ENCODE measurements around the gene INPP5E. TPM values are rescaled to one million over a fixed set of nuclear protein-coding genes. Genes with fewer than 3 reads are reported as not detected.

Gene INPP5E
- total and polyA plus RNA-seq, 5 donors from 2014 or later: 1.9 to 30.3 (median 2.4) TPM

GRCh38 chr9:136434580-136435169 is 5.0 kb downstream of the INPP5E start:
- Histone ChIP-seq H3K9me3 (ENCODE audit: control insufficient read depth in 2 of 2, low read length in 2 of 2) (no peaks in the 10 kb centered on the region), H3K36me3 (ENCODE audit: control insufficient read depth, insufficient read depth, low read length) (peaks cover 10% of the 10 kb centered on the region), H3K4me3 (ENCODE audit: low read depth, low read length) (no peak overlapping the region), H3K27ac (ENCODE audit: insufficient read depth, low read length, poor library complexity, severe bottlenecking) (no peak overlapping the region), H3K27me3 (ENCODE audit: control insufficient read depth, insufficient read depth, low read length) (no peaks in the 10 kb centered on the region), H3K4me1 (ENCODE audit: control insufficient read depth, insufficient read depth, low read length, poor library complexity, severe bottlenecking) (peaks cover 28% of the 10 kb centered on the region)
- Mint-ChIP-seq H3K4me1 (peaks cover 0 to 27% (median 19%) of the 10 kb centered on the region in 4 donors), H3K4me3 (no peak overlapping the region), H3K27me3 (no peaks in the 10 kb centered on the region), H3K27ac (no peak overlapping the region), H3K36me3 (peaks cover 5% of the 10 kb centered on the region), H3K9me3 (no peaks in the 10 kb centered on the region)
- DNase-seq (no peak), ATAC-seq (ENCODE audit: low read depth in 2 of 2) (no peak)

DNA sequence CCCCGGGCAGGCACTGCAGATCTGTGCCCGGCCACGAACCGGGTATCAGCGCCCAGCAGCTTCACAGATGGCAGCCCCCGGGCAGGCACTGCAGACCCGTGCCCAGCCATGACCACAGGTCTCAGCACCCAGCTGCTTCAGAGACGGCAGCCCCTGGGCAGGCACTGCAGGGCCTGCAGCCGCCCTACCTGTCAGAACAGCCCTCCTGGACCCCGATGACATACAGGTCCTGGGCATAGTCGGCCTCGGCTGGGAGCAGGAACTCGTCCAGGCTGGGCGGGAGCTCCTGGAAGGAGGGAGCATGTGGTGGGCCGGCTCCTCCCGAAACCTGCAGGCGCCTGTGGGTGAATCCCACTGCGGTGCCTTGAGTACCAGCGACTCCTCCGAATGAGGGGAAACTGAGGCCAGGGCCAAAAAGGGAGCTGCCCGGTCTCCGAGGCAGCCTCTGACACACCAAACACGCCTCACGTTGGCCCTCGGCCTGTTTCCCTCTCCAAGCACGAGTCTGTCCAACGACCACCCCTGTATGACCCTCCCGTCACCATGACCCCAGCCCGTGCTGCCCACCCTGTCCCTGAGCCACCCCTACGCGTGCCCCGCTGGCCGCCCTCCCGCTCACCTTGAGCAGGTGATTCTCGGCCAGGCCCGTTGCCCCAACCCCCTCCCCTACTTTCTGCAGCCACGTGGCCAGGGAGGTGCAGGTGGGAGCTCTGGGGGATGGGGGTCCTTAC is 5.6 kb downstream of the INPP5E start:
- H3K27me3 ChIP-seq (ENCODE audit: control insufficient read depth, insufficient read depth, low read length): no peaks in the 10 kb centered on the region
- peaks cover 28% of the 10 kb centered on the region for H3K4me1 ChIP-seq (ENCODE audit: control insufficient read depth, insufficient read depth, low read length, poor library complexity, severe bottlenecking)
- H3K4me3 ChIP-seq (ENCODE audit: low read depth, low read length): no peak overlapping the region
- Mint-ChIP-seq H3K4me3 (no peak overlapping the region), H3K9me3 (no peaks in the 10 kb centered on the region), H3K36me3 (peaks cover 5% of the 10 kb centered on the region), H3K4me1 (peaks cover 0 to 27% (median 19%) of the 10 kb centered on the region in 4 donors), H3K27me3 (no peaks in the 10 kb centered on the region), H3K27ac (no peak overlapping the region)
- H3K36me3 ChIP-seq (ENCODE audit: control insufficient read depth, insufficient read depth, low read length): peaks cover 13% of the 10 kb centered on the region
- no peak for DNase-seq
- ATAC-seq (ENCODE audit: low read depth in 2 of 2): no peak
- no peak overlapping the region for H3K27ac ChIP-seq (ENCODE audit: insufficient read depth, low read length, poor library complexity, severe bottlenecking)
- H3K9me3 ChIP-seq (ENCODE audit: control insufficient read depth in 2 of 2, low read length in 2 of 2): no peaks in the 10 kb centered on the region

DNA sequence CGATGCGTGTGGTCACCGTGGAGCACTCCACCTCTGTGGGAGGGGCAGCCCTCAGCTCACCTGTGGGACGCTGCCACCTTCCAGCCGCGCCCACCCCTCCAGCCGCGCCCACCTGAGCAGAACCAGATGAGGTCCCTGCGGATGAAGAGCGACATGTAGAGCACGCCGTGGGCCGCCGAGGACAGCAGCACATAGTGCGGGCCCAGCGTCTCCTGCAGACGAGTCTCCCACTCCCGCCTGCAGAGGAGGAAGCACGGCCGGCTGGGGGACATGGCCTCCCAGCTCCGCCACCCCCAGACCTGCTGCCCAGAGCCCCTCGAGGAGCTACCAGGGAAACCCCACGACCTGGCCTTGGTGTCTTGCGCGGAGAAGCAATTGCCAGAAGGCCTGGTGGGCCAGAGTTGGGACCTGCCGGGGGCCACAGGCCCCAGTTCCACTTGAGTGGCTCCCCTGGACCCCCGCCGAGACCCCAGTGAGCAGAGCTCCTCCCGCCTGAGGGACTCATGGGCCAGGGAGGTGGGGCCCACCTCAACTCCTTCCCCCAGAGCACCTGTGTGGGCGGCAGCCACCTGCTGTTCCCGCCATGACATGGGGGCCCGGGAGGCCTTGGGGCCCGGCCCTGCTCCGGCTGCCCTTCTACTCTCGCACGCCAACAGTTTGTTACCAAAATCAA is 6.5 kb downstream of the INPP5E start:
- no peak overlapping the region for H3K27ac Mint-ChIP-seq
- H3K27me3 Mint-ChIP-seq: no peaks in the 10 kb centered on the region
- H3K4me3 ChIP-seq (ENCODE audit: low read depth, low read length): no peak overlapping the region
- no peaks in the 10 kb centered on the region for H3K27me3 ChIP-seq (ENCODE audit: control insufficient read depth, insufficient read depth, low read length)
- H3K9me3 Mint-ChIP-seq: no peaks in the 10 kb centered on the region
- peaks cover 0 to 24% (median 18%) of the 10 kb centered on the region in 4 donors for H3K4me1 Mint-ChIP-seq
- peaks cover 5% of the 10 kb centered on the region for H3K36me3 Mint-ChIP-seq
- no peak overlapping the region for H3K27ac ChIP-seq (ENCODE audit: insufficient read depth, low read length, poor library complexity, severe bottlenecking)
- H3K4me1 ChIP-seq (ENCODE audit: control insufficient read depth, insufficient read depth, low read length, poor library complexity, severe bottlenecking): peaks cover 21% of the 10 kb centered on the region
- no peak for ATAC-seq (ENCODE audit: low read depth in 2 of 2)
- H3K36me3 ChIP-seq (ENCODE audit: control insufficient read depth, insufficient read depth, low read length): peaks cover 13% of the 10 kb centered on the region
- no peak overlapping the region for H3K4me3 Mint-ChIP-seq
- no peak for DNase-seq
- H3K9me3 ChIP-seq (ENCODE audit: control insufficient read depth in 2 of 2, low read length in 2 of 2): no peaks in the 10 kb centered on the region

- no peaks in the 10 kb centered on the region for H3K9me3 ChIP-seq (ENCODE audit: control insufficient read depth in 2 of 2, low read length in 2 of 2)
- Mint-ChIP-seq H3K4me1 (peaks cover 0 to 20% (median 16%) of the 10 kb centered on the region in 4 donors), H3K36me3 (peaks cover 5% of the 10 kb centered on the region), H3K9me3 (no peaks in the 10 kb centered on the region), H3K27me3 (no peaks in the 10 kb centered on the region), H3K27ac (no peak overlapping the region), H3K4me3 (no peak overlapping the region)
- H3K36me3 ChIP-seq (ENCODE audit: control insufficient read depth, insufficient read depth, low read length): peaks cover 13% of the 10 kb centered on the region
- ATAC-seq (ENCODE audit: low read depth in 2 of 2) (no peak), DNase-seq (no peak)
- no peak overlapping the region for H3K27ac ChIP-seq (ENCODE audit: insufficient read depth, low read length, poor library complexity, severe bottlenecking)
- H3K4me3 ChIP-seq (ENCODE audit: low read depth, low read length): no peak overlapping the region
- H3K27me3 ChIP-seq (ENCODE audit: control insufficient read depth, insufficient read depth, low read length): no peaks in the 10 kb centered on the region
- peaks cover 15% of the 10 kb centered on the region for H3K4me1 ChIP-seq (ENCODE audit: control insufficient read depth, insufficient read depth, low read length, poor library complexity, severe bottlenecking)
These were observed 7.1 kb downstream of the INPP5E start for GRCh38 chr9:136432591-136432990.

DNA sequence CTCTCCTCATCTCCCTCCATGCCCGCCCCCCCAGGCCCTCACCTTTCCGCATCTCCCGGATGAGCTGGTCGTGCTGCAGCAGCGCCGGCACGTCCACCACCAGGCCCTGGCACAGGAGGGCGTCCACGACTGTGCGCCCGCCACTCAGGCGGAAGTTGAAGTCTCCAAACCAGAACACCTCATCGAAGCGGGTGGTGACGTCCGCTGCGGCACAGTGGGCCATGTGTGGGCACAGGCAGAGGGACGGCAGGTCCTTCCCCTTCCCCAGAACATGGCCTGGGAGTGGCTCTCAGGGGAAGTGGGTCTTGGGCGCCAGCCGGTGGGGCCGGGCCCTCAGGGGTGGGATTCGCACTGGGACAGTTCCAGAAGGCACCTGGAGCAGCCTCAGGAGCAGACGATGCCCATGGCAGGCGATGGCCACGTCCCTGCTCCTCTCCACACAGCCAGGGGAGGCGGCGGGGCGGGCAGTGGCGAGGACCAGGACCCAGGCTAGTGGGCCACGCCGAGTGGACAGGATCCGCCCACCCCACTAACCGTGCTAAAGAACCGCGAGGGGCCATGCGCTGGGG is 7.8 kb downstream of the INPP5E start:
- DNase-seq: no peak

DNA sequence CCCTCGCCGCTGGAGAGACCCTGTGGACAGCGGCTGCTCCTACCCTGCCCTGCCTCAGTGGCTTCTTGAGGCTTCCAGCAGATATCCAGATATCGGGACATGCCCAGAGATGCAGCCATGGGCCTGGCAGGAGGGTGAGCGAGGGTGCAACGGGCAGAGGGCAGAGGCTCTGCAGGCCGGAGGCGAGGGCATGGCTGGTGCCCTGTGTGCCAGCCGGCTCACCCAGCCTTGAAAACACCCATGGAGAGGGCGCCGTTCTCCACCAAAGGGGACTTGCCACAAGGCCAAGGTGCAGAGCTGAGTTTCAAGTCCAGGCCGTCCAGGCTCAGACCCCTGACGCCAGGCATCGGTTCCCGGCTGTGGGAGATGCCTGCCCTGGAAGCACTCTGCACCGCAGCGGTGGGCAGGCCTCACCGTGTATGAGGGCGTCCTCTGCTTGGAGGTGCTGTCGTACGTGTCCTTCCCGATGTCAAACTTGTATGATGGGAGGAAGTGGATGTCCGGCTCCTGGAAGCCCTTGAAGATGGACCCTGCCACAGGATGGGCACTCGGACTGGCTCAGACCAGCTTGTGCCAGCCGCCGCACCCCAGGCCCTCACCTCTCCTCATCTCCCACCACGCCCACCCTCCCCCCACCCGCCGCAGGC is 8.9 kb downstream of the INPP5E start:
- peaks cover 13% of the 10 kb centered on the region for H3K36me3 ChIP-seq (ENCODE audit: control insufficient read depth, insufficient read depth, low read length)
- no peak overlapping the region for H3K4me3 ChIP-seq (ENCODE audit: low read depth, low read length)
- H3K4me3 Mint-ChIP-seq: no peak overlapping the region
- no peak for ATAC-seq (ENCODE audit: low read depth in 2 of 2)
- no peaks in the 10 kb centered on the region for H3K4me1 ChIP-seq (ENCODE audit: control insufficient read depth, insufficient read depth, low read length, poor library complexity, severe bottlenecking)
- no peak overlapping the region for H3K27ac ChIP-seq (ENCODE audit: insufficient read depth, low read length, poor library complexity, severe bottlenecking)
- H3K27me3 ChIP-seq (ENCODE audit: control insufficient read depth, insufficient read depth, low read length): no peaks in the 10 kb centered on the region
- no peaks in the 10 kb centered on the region for H3K9me3 ChIP-seq (ENCODE audit: control insufficient read depth in 2 of 2, low read length in 2 of 2)
- H3K36me3 Mint-ChIP-seq: peaks cover 3% of the 10 kb centered on the region
- no peaks in the 10 kb centered on the region for H3K9me3 Mint-ChIP-seq
- H3K27me3 Mint-ChIP-seq: no peaks in the 10 kb centered on the region
- no peak for DNase-seq
- H3K4me1 Mint-ChIP-seq: peaks cover 0 to 3% (median 2%) of the 10 kb centered on the region in 4 donors
- H3K27ac Mint-ChIP-seq: no peak overlapping the region

More for the DNA sequence above, 7.8 kb downstream of the INPP5E start:
- peaks cover 0 to 12% (median 10%) of the 10 kb centered on the region in 4 donors for H3K4me1 Mint-ChIP-seq
- Histone ChIP-seq H3K9me3 (ENCODE audit: control insufficient read depth in 2 of 2, low read length in 2 of 2) (no peaks in the 10 kb centered on the region), H3K27ac (ENCODE audit: insufficient read depth, low read length, poor library complexity, severe bottlenecking) (no peak overlapping the region), H3K36me3 (ENCODE audit: control insufficient read depth, insufficient read depth, low read length) (peaks cover 13% of the 10 kb centered on the region), H3K27me3 (ENCODE audit: control insufficient read depth, insufficient read depth, low read length) (no peaks in the 10 kb centered on the region), H3K4me1 (ENCODE audit: control insufficient read depth, insufficient read depth, low read length, poor library complexity, severe bottlenecking) (peaks cover 8% of the 10 kb centered on the region), H3K4me3 (ENCODE audit: low read depth, low read length) (no peak overlapping the region)
- H3K27ac Mint-ChIP-seq: no peak overlapping the region
- H3K4me3 Mint-ChIP-seq: no peak overlapping the region
- ATAC-seq (ENCODE audit: low read depth in 2 of 2): no peak
- H3K27me3 Mint-ChIP-seq: no peaks in the 10 kb centered on the region
- H3K36me3 Mint-ChIP-seq: peaks cover 5% of the 10 kb centered on the region
- no peaks in the 10 kb centered on the region for H3K9me3 Mint-ChIP-seq

GRCh38 chr9:136429683-136430491 is 9.8 kb downstream of the INPP5E start:
- ATAC-seq (ENCODE audit: low read depth in 2 of 2): no peak
- H3K27me3 Mint-ChIP-seq: no peaks in the 10 kb centered on the region

More at GRCh38 chr9:136429683-136430491, 9.8 kb downstream of the INPP5E start:
- no peak overlapping the region for H3K27ac ChIP-seq (ENCODE audit: insufficient read depth, low read length, poor library complexity, severe bottlenecking)
- H3K36me3 ChIP-seq (ENCODE audit: control insufficient read depth, insufficient read depth, low read length): peaks cover 13% of the 10 kb centered on the region
- no peak overlapping the region for H3K4me3 ChIP-seq (ENCODE audit: low read depth, low read length)
- Mint-ChIP-seq H3K9me3 (no peaks in the 10 kb centered on the region), H3K36me3 (no peaks in the 10 kb centered on the region), H3K4me3 (no peak overlapping the region), H3K27ac (no peak overlapping the region), H3K4me1 (no peaks in the 10 kb centered on the region)
- no peaks in the 10 kb centered on the region for H3K4me1 ChIP-seq (ENCODE audit: control insufficient read depth, insufficient read depth, low read length, poor library complexity, severe bottlenecking)
- no peaks in the 10 kb centered on the region for H3K27me3 ChIP-seq (ENCODE audit: control insufficient read depth, insufficient read depth, low read length)
- no peaks in the 10 kb centered on the region for H3K9me3 ChIP-seq (ENCODE audit: control insufficient read depth in 2 of 2, low read length in 2 of 2)
- DNase-seq: no peak

Data from CD4-positive, CD25-positive, alpha-beta regulatory T cell (primary cell).